Retinal pigment epithelial cell (primary cell): ENCODE data around the gene NDST1.

Source experiments
- DNase-seq: peaks from one replicate; pipeline ENCODE4 v3.0.0-alpha.2; 2010; ENCODE audit warnings: low read depth
- H3K4me3 ChIP-seq: 2 replicates; pipeline ENCODE4 v1.5.1; 2011; ENCODE audit warnings: mild to moderate bottlenecking, low read length, control low read depth, moderate library complexity
- TF ChIP-seq, protein P1 (sequence below): conservative IDR thresholded peaks from 2 replicates; pipeline ENCODE4 v1.5.1; 2011; ENCODE audit warnings: low read depth, low read length, control low read depth, inconsistent platforms

Gene NDST1

DNA sequence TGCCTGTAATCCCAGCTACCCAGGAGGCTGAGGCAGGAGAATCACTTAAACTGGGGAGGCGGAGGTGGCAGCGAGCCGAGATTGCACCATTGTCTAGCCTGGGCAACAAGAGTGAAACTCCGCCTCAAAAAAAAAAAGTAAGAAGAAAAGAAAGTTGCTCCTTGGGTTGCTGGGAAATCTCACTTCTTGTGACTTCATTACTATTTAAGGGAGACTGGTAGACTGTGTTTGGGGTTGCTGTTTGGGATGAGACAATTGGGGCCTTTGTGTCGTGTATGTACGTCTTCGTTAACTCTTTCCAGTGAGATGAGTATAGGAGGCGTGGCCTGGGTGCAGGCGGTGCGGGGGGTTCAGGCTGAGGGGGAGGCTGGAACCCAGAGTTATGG lies 11.6 kb downstream of the NDST1 start:
- DNase-seq, result no peak
- no peak overlapping the region for H3K4me3 ChIP-seq
- TF ChIP-seq, protein P1, sequence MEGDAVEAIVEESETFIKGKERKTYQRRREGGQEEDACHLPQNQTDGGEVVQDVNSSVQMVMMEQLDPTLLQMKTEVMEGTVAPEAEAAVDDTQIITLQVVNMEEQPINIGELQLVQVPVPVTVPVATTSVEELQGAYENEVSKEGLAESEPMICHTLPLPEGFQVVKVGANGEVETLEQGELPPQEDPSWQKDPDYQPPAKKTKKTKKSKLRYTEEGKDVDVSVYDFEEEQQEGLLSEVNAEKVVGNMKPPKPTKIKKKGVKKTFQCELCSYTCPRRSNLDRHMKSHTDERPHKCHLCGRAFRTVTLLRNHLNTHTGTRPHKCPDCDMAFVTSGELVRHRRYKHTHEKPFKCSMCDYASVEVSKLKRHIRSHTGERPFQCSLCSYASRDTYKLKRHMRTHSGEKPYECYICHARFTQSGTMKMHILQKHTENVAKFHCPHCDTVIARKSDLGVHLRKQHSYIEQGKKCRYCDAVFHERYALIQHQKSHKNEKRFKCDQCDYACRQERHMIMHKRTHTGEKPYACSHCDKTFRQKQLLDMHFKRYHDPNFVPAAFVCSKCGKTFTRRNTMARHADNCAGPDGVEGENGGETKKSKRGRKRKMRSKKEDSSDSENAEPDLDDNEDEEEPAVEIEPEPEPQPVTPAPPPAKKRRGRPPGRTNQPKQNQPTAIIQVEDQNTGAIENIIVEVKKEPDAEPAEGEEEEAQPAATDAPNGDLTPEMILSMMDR, result no peak

DNA sequence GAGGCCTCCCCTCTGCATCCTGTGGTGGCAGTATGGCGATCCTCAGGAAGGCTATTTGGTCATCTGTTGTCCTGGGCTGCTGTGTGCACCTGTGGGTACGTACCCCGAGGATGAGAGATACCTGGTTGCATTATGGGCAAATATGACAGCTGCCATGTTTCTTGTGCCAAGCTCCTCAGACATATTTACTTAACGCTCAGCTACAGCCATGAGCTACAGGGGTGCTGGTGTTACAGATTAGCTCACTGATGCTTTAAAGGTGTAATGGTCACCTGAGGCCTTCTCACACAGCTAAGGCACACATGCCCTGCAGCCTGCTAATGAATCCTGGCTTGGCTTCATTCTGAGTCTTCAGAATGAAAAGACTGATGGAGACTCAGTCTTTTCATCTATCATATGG lies 12.0 kb downstream of the NDST1 start:
- no peak overlapping the region for H3K4me3 ChIP-seq
- TF ChIP-seq, protein P1, result no peak
- no peak for DNase-seq

DNA sequence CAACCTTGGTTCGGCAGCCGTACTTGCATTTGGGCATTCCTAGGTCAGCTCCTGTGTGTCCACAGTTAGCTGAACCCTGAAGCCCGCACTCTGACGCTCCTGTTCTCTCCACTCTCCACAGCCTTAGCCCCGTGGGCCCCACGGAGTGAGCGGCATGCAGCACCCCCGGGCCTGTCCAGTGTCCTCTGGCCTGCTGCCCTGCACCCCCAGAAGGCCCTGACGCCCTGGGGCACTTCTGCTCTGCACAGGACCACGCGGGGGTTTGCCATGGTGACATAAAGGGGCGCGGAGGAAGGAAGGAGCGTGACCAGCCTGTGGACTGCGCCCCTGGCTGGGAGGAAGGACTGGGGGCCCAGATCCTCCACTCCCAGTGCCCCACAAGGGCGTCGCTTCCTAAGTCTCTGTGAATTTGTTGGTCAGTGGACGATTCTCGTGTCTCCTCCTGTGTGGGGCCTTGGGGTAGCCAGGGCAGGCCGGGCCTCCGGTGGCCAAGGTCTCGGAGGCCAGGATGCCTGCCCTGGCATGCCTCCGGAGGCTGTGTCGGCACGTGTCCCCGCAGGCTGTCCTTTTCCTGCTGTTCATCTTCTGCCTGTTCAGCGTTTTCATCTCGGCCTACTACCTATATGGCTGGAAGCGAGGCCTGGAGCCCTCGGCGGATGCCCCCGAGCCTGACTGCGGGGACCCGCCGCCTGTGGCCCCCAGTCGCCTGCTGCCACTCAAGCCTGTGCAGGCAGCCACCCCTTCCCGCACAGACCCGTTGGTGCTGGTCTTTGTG lies 13.0 kb downstream of the NDST1 start:
- no peak for DNase-seq
- TF ChIP-seq, protein P1, result no peak
- no peak overlapping the region for H3K4me3 ChIP-seq

DNA sequence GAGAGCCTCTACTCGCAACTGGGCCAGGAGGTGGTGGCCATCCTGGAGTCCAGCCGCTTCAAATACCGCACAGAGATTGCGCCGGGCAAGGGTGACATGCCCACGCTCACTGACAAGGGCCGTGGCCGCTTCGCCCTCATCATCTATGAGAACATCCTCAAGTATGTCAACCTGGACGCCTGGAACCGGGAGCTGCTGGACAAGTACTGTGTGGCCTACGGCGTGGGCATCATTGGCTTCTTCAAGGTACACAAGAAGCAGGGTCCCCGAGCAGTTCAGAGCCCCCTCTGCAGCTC lies 13.5 kb downstream of the NDST1 start:
- no peak overlapping the region for H3K4me3 ChIP-seq
- TF ChIP-seq, protein P1, result no peak
- DNase-seq, result no peak

DNA sequence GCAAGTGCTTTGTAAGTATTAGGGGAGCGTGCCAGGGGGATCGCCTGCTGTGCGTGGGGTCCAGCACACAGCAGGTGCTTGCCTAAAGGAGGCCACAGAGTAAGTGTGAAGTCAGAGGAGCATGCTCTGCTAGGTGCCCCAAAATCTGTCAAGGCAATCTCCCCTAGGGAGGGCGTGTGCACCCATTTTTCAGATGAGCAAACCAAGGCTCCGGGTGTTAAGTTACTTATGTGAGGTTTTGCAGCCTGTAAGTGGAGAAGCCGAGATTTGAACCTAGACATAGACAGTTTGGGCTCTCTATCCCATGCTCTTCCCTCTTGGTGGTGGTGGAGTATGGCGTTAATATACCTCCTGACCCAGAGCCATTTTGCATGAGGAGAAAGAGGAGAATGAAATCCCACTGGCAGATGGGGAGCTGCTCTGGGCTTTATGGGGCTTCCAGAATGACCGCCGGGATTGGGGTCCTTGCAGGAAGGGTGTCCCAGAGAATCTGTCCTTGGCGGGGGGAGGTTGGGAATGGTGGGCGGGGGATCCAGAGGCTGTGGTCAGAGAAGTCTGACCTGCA lies 14.1 kb downstream of the NDST1 start:
- H3K4me3 ChIP-seq, result no peak overlapping the region
- TF ChIP-seq, protein P1, result no peak
- DNase-seq, result no peak

DNA sequence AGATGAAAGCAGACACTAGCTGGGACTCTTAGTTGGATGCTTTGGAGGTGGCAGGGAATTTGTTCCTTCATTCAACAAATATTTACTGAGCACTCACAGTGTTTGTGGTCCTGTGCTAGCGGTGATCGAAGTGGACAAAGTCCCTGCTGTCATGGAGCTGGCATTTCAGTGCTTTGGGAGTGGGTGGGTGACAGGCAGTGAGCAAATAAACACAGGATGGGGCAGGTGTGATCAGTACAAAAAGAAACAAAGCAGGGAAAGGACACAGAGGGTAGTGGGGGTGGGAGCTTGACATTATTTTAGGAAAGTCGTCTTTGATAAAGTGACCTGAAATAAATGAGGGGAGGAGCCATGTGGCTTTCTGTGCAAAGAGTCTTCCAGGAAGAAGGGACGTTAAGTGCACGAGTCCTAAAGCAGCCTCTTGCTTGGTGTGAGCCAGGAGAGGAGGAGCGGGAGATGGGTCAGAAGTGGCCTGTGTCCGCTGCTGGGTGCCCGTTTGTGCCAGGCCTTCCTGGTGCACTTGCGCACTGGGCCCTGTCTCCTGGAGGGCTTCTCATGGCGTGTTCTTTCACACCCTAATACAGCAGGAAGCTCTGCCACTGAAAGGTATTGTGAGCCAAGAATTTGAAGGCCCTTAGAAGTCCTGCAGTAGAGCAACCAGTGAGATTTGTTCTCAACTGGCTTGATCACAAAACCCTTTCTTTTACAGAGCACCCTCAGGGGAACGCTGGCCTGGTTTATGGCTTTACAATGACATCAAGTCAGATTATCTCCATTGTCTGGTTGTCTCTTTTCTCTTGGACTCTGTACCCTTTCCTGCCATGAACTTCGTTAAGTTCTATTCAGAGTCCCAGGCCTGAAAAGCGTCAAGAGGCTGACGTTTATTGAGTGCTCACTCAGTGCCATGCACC lies 14.8 kb downstream of the NDST1 start:
- TF ChIP-seq, protein P1, result no peak
- no peak overlapping the region for H3K4me3 ChIP-seq
- no peak for DNase-seq
